GDM1 (cell line): ENCODE measurements around the gene MARK4.
"Not testable (repeated sequence)": the region's sequence is repeated elsewhere in the genome, so short reads cannot be mapped to it uniquely, and the experiment has no call there.

Source experiments
- DNase-seq: peaks from one replicate; lab custom pipeline; 2025; lab: John Stamatoyannopoulos, UW

The MARK4 gene

GRCh38 chr19:45250832-45251451 lies at the start of gene MARK4:
TSS of gene MARK4 (plus strand) at chr19:45251271. CDS start at chr19:45251589, 318 bp downstream.
- DNase-seq = peak; percentile 49

DNA sequence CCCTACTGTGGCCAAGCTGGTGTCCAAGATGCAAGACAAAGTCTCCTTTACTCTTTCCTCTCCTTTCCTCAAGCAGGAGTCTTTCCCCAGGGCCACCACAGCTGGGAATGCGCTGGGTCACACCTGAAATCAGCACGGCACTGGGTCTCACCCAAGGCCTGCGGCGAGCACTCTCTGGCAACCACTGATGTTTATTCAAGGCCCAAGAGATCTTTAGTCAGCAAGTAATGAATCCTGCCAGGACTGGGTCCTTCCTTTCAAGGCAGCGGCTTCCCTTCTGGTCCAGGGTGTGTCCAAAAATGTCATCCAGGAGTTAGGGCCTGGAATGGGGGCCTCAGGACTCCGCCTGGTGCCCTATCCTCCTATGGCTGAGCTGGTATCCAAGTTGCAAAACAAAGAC lies 48.4 kb upstream of the MARK4 start:
- no peak for DNase-seq

GRCh38 chr19:45205810-45206209 lies 45.3 kb upstream of the MARK4 start:
- no peak for DNase-seq

DNA sequence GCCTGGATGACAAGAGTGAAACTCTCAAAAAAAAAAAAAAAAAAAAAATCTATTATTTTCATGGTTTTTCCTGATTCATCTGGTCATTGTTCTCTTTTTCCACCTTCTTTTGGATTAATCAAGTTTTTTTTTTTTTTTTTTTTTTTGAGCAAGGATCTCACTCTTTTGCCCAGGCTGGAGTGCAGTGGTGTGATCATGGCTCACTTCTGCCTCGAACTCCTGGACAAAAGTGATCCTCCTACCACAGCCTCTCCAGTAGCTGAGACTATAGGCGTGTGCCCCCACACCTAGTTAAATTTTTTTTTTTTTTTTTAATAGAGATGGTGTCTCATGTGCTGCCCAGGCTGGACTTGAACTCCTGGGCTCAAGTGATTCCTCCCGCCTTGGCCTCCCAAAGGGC lies 44.7 kb upstream of the MARK4 start:
- no peak for DNase-seq

DNA sequence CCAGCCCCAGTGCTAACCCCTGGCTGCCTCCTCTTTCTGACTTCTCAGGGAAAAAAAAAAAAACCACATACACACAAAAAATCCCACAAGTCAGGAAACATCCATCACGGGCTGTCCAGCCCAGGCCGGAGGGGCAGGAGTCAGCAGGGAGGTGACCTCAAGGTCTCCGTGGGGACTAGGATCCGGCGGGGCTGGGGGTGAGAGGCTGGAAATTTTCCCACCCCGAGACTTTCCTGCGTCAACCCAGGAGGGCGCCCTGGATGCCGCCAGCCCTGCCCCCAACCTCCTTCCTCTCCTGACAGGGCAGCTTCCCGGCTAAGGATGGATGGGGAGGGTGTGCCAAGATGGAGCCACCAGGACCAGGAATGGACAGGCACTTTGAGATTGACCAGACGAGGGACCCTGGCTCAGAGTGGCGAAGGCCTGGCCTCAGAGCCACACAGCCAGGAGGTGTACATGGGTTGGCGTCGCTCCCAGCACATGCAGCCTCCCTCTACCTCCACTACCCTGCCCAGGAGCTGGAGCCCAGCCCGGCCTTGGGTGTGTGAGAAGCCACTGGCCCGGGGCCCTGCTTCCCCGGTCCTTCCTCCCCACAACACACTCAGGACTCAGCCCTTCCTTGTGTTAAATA lies 39.2 kb upstream of the MARK4 start:
- DNase-seq = peak; percentile 67

- DNase-seq = no peak
Measured at GRCh38 chr19:45213031-45213430, 38.0 kb upstream of the MARK4 start.

GRCh38 chr19:45215391-45216191 lies 35.5 kb upstream of the MARK4 start:
- DNase-seq = no peak

DNA sequence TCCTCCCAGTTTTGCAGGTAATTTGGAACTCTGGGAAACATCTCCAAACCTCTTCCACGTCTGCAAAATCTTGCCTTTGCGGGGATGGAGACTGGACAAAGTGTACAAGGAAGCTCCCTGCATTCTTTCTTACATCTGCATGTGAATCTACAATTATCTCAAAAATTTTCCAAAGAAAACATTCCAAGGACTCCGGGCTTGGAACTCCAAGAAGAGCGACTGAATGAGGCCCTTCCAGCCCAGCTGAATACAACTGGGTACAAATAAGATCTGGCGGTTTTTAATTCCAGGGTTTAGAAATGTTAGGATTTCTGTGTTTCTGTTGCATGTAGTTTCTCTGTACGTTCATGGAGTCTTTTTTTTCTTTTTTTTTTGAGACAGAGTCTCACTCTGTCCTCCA lies 34.4 kb upstream of the MARK4 start:
- DNase-seq = no peak

GRCh38 chr19:45217193-45217956 lies 33.7 kb upstream of the MARK4 start:
- DNase-seq = no peak

GRCh38 chr19:45217957-45218334 lies 33.1 kb upstream of the MARK4 start:
- DNase-seq = no peak

DNA sequence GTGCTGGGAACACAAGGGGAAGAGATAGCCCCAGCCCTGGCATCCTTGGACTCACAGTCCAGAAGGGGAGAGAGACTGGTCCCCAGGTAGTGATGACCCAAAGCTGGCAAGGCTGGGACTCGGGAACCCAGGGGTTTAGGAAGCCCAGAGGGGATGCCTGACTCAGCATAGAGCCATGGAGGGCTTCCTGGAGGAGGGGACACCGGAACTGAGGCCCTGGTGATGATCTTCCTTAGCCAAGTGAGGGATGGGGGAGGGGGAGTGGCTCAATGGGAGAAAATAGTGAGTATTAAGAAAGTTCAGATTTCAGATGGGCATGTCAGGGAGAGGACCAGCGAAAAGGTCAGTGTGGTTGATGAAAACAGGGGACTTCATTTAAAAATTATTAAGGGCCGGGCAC lies 32.6 kb upstream of the MARK4 start:
- no peak for DNase-seq

GRCh38 chr19:45218911-45219743 lies 31.9 kb upstream of the MARK4 start:
- no peak for DNase-seq

- no peak for DNase-seq
Measured at GRCh38 chr19:45222724-45223123, 28.3 kb upstream of the MARK4 start.

- DNase-seq = no peak
Measured at GRCh38 chr19:45223879-45224278, 27.2 kb upstream of the MARK4 start.

DNA sequence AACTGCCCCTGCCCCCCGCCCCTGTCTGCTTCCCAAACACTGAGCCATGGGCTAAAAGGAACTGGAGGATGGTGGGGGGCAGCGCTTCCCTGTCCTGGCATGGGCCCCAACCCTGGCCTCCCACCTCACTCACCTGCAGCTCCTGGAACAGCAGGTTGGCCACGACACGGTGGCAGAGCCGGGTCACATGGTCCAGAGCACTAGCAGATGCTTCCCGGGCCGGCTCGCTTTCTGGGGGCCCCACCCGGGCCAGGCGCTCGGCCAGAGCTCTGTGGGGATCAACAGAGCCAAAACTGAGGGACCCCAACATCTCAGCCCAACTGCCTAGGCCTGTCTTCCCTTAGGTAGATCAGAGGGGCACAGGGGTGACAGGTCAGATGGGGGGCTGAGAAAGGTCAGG lies 26.4 kb upstream of the MARK4 start:
- DNase-seq = no peak

DNA sequence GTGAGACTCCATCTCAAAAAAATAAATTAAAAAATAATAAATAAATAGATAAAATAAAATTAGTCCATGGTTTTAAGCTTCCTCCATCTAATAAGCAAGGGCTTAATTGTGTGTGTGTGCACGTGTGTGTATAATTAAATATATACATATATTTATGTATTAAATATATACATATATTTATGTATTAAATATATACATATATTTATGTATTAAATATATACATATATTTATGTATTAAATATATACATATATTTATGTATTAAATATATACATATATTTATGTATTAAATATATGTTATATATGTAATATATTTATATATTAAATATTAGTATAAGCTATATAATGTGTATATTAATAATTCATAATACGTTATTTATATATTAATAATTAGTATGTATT lies 22.0 kb upstream of the MARK4 start:
- not testable (repeated sequence) for DNase-seq

DNA sequence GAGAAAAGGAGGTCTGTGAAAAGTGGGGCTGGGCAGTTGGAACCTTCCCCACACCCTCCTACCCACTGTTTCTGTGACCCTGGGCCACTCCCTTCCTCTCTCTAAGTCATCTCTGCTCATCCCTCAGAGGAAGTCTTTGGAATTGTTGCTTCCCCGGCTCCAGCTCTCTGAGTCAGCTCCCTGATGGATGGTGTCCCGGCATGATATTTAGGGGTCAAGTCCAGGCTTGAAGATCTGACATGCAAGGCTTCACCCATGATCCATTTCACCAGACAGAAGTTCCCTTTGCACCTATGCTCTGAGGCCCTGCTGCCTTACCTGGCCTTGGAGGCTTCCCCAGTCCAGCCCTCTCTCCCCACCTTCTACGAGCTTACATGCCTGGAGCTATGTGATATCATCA lies 19.2 kb upstream of the MARK4 start:
- DNase-seq = no peak

DNA sequence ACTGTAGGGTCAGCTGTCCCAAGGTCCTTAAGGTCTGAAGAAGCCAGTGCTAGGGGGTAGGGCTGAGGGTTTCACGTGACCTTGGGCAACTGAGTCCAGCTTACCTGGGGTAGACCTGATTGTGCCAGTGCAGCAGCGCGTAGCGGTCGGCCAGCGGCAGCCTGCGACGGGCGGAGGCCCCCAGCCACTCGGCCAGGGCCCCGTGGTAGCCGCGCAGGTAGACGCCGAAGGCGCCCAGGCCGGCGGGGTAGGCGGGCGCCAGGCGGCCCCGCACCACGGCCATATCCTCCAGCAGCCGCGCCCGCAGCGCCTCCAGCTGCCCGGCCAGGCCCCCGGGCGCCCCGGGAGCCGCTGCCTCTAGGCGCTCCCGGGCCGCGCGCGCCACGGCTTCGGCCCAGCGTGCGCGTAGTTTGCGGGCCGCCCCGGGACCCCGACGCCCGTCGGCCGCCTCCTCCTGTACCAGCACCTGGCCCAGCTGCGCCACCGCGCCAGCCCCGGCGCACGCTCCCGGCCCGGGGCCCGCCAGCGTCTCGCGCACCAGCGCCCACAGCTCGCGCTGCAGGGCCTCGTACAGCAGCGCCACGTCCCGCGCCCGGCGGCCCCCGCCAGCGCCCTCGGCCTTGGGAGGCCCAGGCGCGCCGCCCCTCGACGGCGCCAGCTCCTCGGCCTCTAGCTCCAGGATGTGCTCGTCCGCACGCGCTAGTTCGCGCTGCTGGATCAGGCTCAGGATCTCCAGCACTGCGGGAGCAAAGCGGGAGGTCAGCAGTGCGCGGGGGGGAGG lies 16.8 kb upstream of the MARK4 start:
- no peak for DNase-seq

DNA sequence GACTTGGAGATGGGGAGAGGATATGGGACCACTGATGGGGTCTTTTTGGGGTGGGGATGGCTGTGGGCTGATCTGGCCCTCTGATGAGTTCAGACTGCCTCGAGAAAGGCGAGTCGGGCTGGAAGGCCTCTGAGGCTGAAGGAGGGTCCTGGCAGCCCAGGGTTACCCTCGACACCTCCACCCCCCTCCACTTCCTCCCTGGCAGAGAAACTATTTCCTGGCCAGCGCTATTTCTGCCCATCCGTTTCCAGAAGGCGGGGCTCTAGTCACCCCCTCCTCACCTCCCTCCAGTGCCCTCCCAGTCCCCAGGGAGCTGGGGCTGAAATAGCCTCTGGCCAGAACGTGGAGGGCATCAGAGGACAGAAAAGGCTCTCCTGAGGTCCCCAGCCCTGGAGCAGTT lies 15.6 kb upstream of the MARK4 start:
- DNase-seq = peak; percentile 71

- no peak for DNase-seq
Measured at GRCh38 chr19:45238556-45238955, 12.5 kb upstream of the MARK4 start.
